Thymus (tissue), 11 donors: ENCODE measurements around the gene LY6G6C. TPM values are rescaled to one million over a fixed set of nuclear protein-coding genes. Genes with fewer than 3 reads are reported as not detected.

Experiments used
- DNase-seq, 9 donors: peaks; one replicate each; pipeline ENCODE4 v3.0.0-alpha.2; 2013; ENCODE audit warnings: low spot score in 9 of 9, low read depth in 6 of 9, missing footprints in 1 of 9
- H3K27ac ChIP-seq, 2 donors: one replicate each; pipeline ENCODE4 v1.5.1; 2013; ENCODE audit warnings: control low read depth in 1 of 2, low read depth in 1 of 2, low read length in 1 of 2, mild to moderate bottlenecking in 1 of 2, moderate library complexity in 1 of 2
- H3K27me3 ChIP-seq, 2 donors: one replicate each; pipeline ENCODE4 v1.5.1; 2013; ENCODE audit warnings: low read length in 1 of 2; ENCODE audit not compliant: control insufficient read depth in 2 of 2, insufficient read depth in 1 of 2
- H3K36me3 ChIP-seq, 2 donors: one replicate each; pipeline ENCODE4 v1.5.1; 2013; ENCODE audit warnings: low read length in 1 of 2, mild to moderate bottlenecking in 1 of 2, moderate library complexity in 1 of 2; ENCODE audit not compliant: control insufficient read depth in 2 of 2, insufficient read depth in 2 of 2
- H3K4me1 ChIP-seq, 2 donors: one replicate each; pipeline ENCODE4 v1.5.1; 2013; ENCODE audit warnings: low read length in 2 of 2; ENCODE audit not compliant: control insufficient read depth in 2 of 2, insufficient read depth in 2 of 2
- H3K4me3 ChIP-seq, 2 donors: one replicate each; pipeline ENCODE4 v1.5.1; 2013; ENCODE audit warnings: low read length in 2 of 2, control low read depth in 1 of 2, mild to moderate bottlenecking in 1 of 2
- H3K9me3 ChIP-seq, 2 donors: one replicate each; pipeline ENCODE4 v1.5.1; 2013; ENCODE audit warnings: low read length in 1 of 2, mild to moderate bottlenecking in 1 of 2; ENCODE audit not compliant: control insufficient read depth in 2 of 2, insufficient read depth in 1 of 2
- WGBS: extraction: QIAGEN DNeasy Blood & Tissue Kit; methylation state at CpG from one replicate; pipeline ENCODE4 v1.1.7; 2013; 5-methylcytosine and 5-hydroxymethylcytosine counted together
- polyA plus RNA-seq: library from polyadenylated mRNA; stranded (reverse); fragments of 200-250 nt; gene quantifications from one replicate; pipeline ENCODE4 v1.2.3, GENCODE V29; 2013
- total RNA-seq: library from RNA; stranded (reverse); fragments of 120-200 nt; gene quantifications from one replicate; pipeline ENCODE4 v1.2.4, GENCODE V29; 2013
- donor health status: healthy.

Gene LY6G6C
- total and polyA plus RNA-seq, 2 donors, result 7.0 TPM; not detected in 1

GRCh38 chr6:31691564-31692108, 29.9 kb downstream of the LY6G6C start:
- Histone ChIP-seq H3K4me1 (no peaks in the 10 kb centered on the region), H3K36me3 (peaks cover 83 to 88% of the 10 kb centered on the region in 2 donors), H3K4me3 (no peak overlapping the region), H3K9me3 (no peaks in the 10 kb centered on the region), H3K27me3 (no peaks in the 10 kb centered on the region), H3K27ac (no peak overlapping the region)
- WGBS, result 99% methylated on average over 12 of the region's 12 CpGs
- no peak for DNase-seq

- 98% methylated on average over 6 of the region's 6 CpGs for WGBS
- Histone ChIP-seq H3K27me3 (no peaks in the 10 kb centered on the region), H3K4me3 (no peak overlapping the region), H3K4me1 (no peaks in the 10 kb centered on the region), H3K36me3 (peaks cover 87 to 88% of the 10 kb centered on the region in 2 donors), H3K9me3 (no peaks in the 10 kb centered on the region), H3K27ac (no peak overlapping the region)
- DNase-seq, result no peak
These were observed 30.5 kb downstream of the LY6G6C start for GRCh38 chr6:31691078-31691463.

GRCh38 chr6:31690231-31691077, 31.1 kb downstream of the LY6G6C start:
- Histone ChIP-seq H3K36me3 (peaks cover 91 to 95% of the 10 kb centered on the region in 2 donors), H3K27ac (no peak overlapping the region), H3K9me3 (no peaks in the 10 kb centered on the region), H3K27me3 (no peaks in the 10 kb centered on the region), H3K4me3 (no peak overlapping the region), H3K4me1 (no peaks in the 10 kb centered on the region)
- no peak for DNase-seq
- WGBS, result 97% methylated on average over 10 of the region's 10 CpGs

GRCh38 chr6:31689249-31690110, 32.1 kb downstream of the LY6G6C start:
- Histone ChIP-seq H3K27ac (no peak overlapping the region), H3K4me3 (no peak overlapping the region), H3K4me1 (no peaks in the 10 kb centered on the region), H3K36me3 (peaks cover 87 to 88% of the 10 kb centered on the region in 2 donors), H3K9me3 (no peaks in the 10 kb centered on the region), H3K27me3 (no peaks in the 10 kb centered on the region)
- 95% methylated on average over 11 of the region's 11 CpGs for WGBS
- no peak for DNase-seq

GRCh38 chr6:31687860-31688693, 33.5 kb downstream of the LY6G6C start:
- Histone ChIP-seq H3K36me3 (peaks cover 77 to 85% of the 10 kb centered on the region in 2 donors), H3K27ac (no peak overlapping the region), H3K27me3 (peaks cover 0 to 5% of the 10 kb centered on the region in 2 donors), H3K4me3 (no peak overlapping the region), H3K9me3 (no peaks in the 10 kb centered on the region), H3K4me1 (no peaks in the 10 kb centered on the region)
- WGBS, result 97% methylated on average over 14 of the region's 14 CpGs
- DNase-seq, result no peak

- Histone ChIP-seq H3K4me3 (no peak overlapping the region), H3K36me3 (peaks cover 70 to 77% of the 10 kb centered on the region in 2 donors), H3K9me3 (no peaks in the 10 kb centered on the region), H3K27ac (no peak overlapping the region), H3K4me1 (no peaks in the 10 kb centered on the region), H3K27me3 (peaks cover 0 to 11% of the 10 kb centered on the region in 2 donors)
- no peak for DNase-seq
- WGBS, result 96% methylated on average over 8 of the region's 8 CpGs
These were observed 34.2 kb downstream of the LY6G6C start for GRCh38 chr6:31687321-31687720.

- Histone ChIP-seq H3K4me3 (no peak overlapping the region), H3K9me3 (no peaks in the 10 kb centered on the region), H3K27ac (no peak overlapping the region), H3K4me1 (peaks cover 0 to 3% of the 10 kb centered on the region in 2 donors), H3K27me3 (peaks cover 0 to 19% of the 10 kb centered on the region in 2 donors), H3K36me3 (peaks cover 64 to 71% of the 10 kb centered on the region in 2 donors)
- 97% methylated on average over 5 of the region's 5 CpGs for WGBS
- no peak for DNase-seq
These were observed 35.1 kb downstream of the LY6G6C start for GRCh38 chr6:31686483-31686882.

GRCh38 chr6:31683591-31683990, 38.0 kb downstream of the LY6G6C start:
- 95% methylated on average over 13 of the region's 13 CpGs for WGBS
- Histone ChIP-seq H3K36me3 (peaks cover 35 to 42% of the 10 kb centered on the region in 2 donors), H3K4me3 (no peak overlapping the region), H3K27ac (no peak overlapping the region), H3K9me3 (no peaks in the 10 kb centered on the region), H3K4me1 (peaks cover 2 to 20% of the 10 kb centered on the region in 2 donors), H3K27me3 (peaks cover 0 to 34% of the 10 kb centered on the region in 2 donors)
- no peak for DNase-seq
